Stimulated activated memory B cell treated with anti-CD40 and anti-IgM and Interleukin-4, amounts not matched to agents 10 μg/mL and 1 μg/mL and 100 μg/mL, for 72 hours (primary cell): Measurements from ENCODE around the gene ZDHHC3.

Experiments used
- ATAC-seq: fragments of 150-1000 bp; cut with Tn5 transposase; 2 replicates; pipeline ENCODE4 v1.10.0; 2021
- H3K27ac Mint-ChIP-seq: one replicate; pipeline ENCODE4 v1.8.0; 2022; ENCODE audit warnings: mild to moderate bottlenecking, mixed read lengths
- H3K27me3 Mint-ChIP-seq: one replicate; pipeline ENCODE4 v1.8.0; 2022; ENCODE audit warnings: mixed read lengths
- H3K36me3 Mint-ChIP-seq: one replicate; pipeline ENCODE4 v1.8.0; 2022; ENCODE audit warnings: mixed read lengths
- H3K4me1 Mint-ChIP-seq: one replicate; pipeline ENCODE4 v1.8.0; 2022; ENCODE audit warnings: mixed read lengths
- H3K4me3 Mint-ChIP-seq: one replicate; pipeline ENCODE4 v1.8.0; 2022; ENCODE audit warnings: mild to moderate bottlenecking, moderate library complexity, mixed read lengths
- H3K9me3 Mint-ChIP-seq: one replicate; pipeline ENCODE4 v1.8.0; 2022; ENCODE audit warnings: mixed read lengths

Gene ZDHHC3

DNA sequence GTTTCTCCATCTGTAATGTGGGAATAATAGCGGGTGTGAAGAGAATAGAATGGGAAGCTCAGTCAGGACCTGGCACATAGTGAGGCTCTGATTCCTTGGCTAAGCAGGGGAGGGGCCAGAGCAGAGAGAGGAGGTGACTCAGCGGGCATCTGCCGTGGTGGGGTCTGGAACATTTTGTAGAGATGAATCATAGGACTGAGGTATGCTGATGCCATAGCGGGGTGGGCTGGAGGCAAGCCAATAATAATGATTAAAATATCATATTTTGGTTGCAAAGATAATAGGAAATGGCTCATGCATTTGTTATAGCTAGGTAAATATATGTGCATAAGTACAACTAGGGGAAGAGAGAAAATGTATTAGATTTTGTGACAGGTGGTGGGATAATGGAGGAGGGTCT is 90.4 kb downstream of the ZDHHC3 start:
- no peak overlapping the region for H3K4me3 Mint-ChIP-seq
- ATAC-seq = no peak
- peaks cover 52% of the 10 kb centered on the region for H3K27me3 Mint-ChIP-seq
- no peaks in the 10 kb centered on the region for H3K4me1 Mint-ChIP-seq
- no peak overlapping the region for H3K27ac Mint-ChIP-seq
- H3K36me3 Mint-ChIP-seq = no peaks in the 10 kb centered on the region
- no peaks in the 10 kb centered on the region for H3K9me3 Mint-ChIP-seq

DNA sequence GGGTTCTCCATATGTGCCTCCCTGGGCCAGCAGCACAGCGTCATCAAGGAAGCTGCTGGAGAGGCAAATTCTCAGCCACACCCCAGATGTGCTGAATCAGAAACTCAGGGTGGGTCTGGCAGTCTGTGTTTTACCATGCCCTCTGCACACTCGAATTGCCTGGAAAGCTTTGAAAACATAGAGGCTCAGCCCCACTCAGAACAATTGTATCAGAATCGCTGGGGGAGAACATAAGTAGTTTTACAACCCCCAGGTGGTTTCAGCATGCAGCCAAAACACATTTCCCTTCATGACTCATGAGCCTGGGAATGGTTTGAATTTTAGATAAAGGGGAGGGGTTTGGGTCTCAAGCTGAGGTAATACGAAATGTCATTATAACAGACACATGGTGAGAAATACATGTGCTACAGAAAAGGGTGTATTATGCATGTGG is 92.0 kb downstream of the ZDHHC3 start:
- Mint-ChIP-seq H3K4me1 (no peaks in the 10 kb centered on the region), H3K27me3 (peaks cover 52% of the 10 kb centered on the region), H3K27ac (no peak overlapping the region), H3K9me3 (no peaks in the 10 kb centered on the region), H3K36me3 (no peaks in the 10 kb centered on the region), H3K4me3 (no peak overlapping the region)
- ATAC-seq = no peak

- Mint-ChIP-seq H3K27ac (no peak overlapping the region), H3K4me3 (no peak overlapping the region), H3K27me3 (peaks cover 52% of the 10 kb centered on the region), H3K9me3 (no peaks in the 10 kb centered on the region), H3K4me1 (no peaks in the 10 kb centered on the region), H3K36me3 (no peaks in the 10 kb centered on the region)
- no peak for ATAC-seq
Observed at GRCh38 chr3:44883213-44883955, 92.6 kb downstream of the ZDHHC3 start.

DNA sequence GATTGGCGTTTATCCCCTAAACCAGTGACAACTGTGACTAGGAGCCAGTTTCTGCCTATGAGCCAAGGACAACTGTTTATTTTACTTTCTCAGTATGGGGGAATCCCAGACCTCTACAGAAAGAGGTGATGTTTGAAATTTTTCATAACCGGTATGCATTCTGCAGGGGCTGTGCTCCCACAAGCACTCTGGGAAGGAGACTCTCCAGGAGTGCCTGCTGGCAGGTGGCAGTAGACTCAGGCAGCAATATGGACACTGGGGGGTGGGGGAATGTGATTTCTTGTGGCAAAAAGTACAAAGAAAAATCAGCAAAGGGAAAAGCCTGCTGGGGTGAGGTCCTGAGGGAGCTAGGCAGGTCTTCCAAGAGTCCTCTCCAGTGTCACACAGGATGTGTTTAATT is 95.7 kb downstream of the ZDHHC3 start:
- no peaks in the 10 kb centered on the region for H3K9me3 Mint-ChIP-seq
- ATAC-seq = no peak
- H3K27ac Mint-ChIP-seq = no peak overlapping the region
- H3K4me1 Mint-ChIP-seq = no peaks in the 10 kb centered on the region
- H3K36me3 Mint-ChIP-seq = no peaks in the 10 kb centered on the region
- no peak overlapping the region for H3K4me3 Mint-ChIP-seq
- H3K27me3 Mint-ChIP-seq = peaks cover 23% of the 10 kb centered on the region

- peaks cover 3% of the 10 kb centered on the region for H3K27me3 Mint-ChIP-seq
- H3K9me3 Mint-ChIP-seq = no peaks in the 10 kb centered on the region
- ATAC-seq = no peak
- no peaks in the 10 kb centered on the region for H3K4me1 Mint-ChIP-seq
- H3K27ac Mint-ChIP-seq = no peak overlapping the region
- no peak overlapping the region for H3K4me3 Mint-ChIP-seq
- no peaks in the 10 kb centered on the region for H3K36me3 Mint-ChIP-seq
Observed at GRCh38 chr3:44877333-44877732, 98.6 kb downstream of the ZDHHC3 start.

DNA sequence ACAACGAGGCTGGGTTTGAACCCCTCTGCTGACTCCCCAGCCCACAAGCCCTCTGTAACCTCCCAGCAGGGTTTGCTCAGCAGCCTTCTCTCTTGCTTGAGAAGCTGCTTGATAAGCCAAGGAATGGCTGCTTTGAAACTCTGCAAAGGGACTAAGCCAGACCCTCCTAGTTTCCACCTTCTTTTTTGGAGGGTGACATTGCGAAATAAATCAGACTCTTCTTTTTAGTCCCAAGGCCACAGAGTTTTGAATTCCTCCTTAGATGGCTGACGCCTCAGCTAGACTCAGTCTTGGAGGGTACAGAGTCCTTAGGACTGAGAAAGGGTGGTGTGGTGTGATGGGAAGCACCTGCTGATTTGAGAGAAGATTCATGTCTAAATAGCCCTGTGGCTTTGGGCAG is 100.4 kb downstream of the ZDHHC3 start:
- no peaks in the 10 kb centered on the region for H3K4me1 Mint-ChIP-seq
- H3K9me3 Mint-ChIP-seq = no peaks in the 10 kb centered on the region
- no peaks in the 10 kb centered on the region for H3K36me3 Mint-ChIP-seq
- H3K27me3 Mint-ChIP-seq = no peaks in the 10 kb centered on the region
- no peak for ATAC-seq
- H3K27ac Mint-ChIP-seq = no peak overlapping the region
- H3K4me3 Mint-ChIP-seq = no peak overlapping the region
